Dermis blood vessel endothelial cell (primary cell): ENCODE results near the gene KRT16. TPM values are rescaled to one million over a fixed set of nuclear protein-coding genes. Genes with fewer than 3 reads are reported as not detected.
"Not testable (repeated sequence)": the region's sequence is repeated elsewhere in the genome, so short reads cannot be mapped to it uniquely, and the experiment has no call there.

ENCODE experiments used
- DNase-seq: peaks from one replicate; pipeline ENCODE4 v3.0.0; 2010
- total RNA-seq: library from RNA; depleted of rRNA; stranded (reverse); fragments of >200 nt; gene quantifications from 2 replicates; pipeline ENCODE4 v1.2.3, GENCODE V29; 2014

KRT16 gene
- 0.28 and 0.51 TPM in 2 replicates for total RNA-seq

DNA sequence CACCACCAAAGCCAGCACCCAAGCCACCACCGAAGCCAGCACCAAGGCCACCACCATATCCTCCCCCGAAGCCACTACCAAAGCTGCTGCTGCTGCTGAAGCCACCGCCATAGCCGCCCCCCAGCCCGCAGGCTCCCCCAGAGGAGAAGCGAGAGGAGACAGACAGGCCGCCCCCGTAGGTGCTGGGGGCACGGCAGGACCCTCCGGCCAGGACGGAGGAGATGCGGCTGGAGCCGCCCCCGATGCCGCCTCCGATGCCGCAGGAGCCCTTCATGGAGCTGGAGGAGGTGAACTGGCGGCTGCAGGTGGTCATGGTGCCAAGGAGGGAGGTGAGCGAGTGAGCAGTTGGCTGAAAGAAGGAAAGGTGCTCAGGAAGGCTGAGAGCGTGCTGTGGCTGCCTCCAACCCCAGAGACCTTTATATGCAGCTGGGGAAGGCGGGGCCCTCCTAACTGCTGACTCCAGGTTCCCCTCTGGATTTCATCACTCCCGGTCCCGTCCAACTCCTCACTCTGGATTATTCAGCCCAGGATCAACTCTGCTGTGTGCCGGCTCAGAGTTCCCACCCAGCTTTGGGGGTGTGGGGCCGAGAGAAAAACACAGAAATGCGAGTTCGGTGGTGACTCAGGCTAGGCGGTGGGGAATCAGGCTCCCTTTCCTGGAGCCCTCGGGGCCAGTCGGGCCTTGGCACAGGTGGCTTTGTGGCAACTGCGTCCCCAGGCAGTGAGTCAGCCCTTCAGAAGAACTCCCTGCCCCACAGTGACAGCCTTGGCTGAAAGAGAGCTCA is at the start of gene KRT16:
Gene KRT16 (minus strand): TSS at position 392 of the 785 bp plus-strand sequence. CDS start 79 bp downstream, at position 313.
- DNase-seq, result not testable (repeated sequence)

DNA sequence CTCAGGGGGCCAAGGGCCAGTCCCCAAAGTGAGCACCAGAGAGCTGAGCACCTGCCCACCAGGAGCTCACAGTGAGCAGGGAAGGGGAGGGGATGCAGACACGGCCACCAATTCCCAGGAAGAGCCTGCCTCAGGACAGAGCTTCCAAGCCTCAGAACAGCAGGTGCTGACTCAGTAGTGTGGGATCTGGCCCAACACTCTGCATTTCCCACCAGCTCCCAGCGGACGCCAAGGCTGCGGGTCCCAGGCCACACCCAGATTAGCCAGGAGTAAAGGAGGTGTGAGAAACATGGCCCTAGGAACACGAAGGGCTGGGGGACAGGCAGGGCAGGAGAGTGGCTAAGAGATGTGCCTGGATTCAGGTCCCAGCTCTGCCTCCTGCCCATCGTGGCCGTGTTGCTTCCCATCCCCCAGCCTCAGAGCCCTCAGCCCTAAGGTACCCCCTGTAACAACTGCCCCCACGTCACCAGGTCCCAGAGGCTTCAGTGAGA is 47.7 kb upstream of the KRT16 start:
- no peak for DNase-seq

DNA sequence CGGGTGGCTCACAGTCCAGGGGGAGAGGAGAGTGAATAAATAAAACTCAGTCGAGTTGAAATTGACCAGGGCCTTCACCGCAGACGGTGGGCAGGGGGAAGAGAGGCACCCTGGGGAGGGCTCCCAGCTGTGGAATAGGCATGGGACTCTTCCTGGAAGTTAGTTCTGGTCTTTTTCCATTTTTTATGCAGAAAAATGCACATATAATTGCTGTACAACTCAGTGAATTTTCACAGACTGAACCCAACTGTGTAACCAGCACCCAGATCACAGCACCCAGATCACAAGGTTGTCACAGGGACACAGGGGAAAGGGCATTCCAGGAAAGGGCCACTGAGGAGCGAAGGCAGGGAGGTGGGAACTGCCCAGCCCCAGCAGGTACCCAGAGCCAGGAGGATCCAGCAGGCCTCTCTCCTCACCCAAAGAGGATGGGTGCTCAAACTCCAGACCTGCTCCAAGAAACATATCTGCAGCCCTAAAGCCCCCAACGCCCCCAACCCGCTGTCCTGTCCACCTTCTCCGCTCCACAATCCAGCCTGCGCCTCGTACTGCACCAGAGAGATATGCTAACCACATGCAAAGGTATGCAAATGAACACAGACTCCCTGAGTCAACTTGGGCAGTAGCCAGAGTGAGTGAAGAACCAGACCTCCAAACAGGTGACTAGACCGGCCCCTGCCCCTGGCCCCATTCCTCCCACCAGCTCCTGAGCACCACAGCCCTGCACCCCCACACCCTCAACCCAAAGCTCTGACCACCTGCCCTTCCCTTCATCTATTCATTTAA is 47.1 kb upstream of the KRT16 start:
- no peak for DNase-seq

DNA sequence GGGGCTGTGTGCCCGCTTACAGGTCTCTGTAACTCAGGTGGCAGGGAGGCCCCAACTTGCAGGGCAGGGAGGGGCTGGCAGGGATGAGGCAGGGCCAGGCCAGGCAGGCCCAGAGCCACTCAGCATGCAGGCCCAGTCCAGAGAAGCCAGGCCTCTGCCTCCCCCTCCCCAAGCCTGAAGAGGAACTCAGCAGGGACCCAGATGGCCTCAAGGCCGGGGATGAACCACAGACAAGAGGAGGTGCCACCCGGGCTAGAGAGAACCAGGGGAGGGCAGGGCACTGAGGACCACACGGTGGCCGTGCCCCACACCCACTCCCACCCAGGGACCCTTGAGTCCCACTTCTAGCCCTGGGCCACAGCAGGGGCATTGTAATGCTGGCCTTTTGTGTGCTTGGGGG is 46.3 kb upstream of the KRT16 start:
- no peak for DNase-seq

DNA sequence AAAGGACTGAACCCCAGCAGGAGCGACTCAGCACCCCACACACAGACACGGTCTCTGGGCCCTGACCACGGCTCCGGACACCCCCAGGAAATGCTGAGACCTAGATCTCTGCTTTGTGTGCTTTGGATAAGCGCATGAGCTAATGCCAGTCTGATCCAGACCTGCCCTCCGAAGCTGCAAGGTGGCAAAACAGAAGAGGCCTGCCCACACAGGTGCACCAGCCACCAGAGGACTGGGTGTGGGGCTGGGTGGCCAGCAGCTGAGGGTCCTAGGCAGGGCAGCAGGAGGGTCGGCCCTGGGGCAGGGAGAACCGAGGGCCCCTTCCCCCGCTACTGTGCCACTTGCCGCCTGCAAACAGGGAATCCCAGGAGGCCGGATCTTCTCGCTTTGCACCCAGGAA is 45.4 kb upstream of the KRT16 start:
- no peak for DNase-seq

DNA sequence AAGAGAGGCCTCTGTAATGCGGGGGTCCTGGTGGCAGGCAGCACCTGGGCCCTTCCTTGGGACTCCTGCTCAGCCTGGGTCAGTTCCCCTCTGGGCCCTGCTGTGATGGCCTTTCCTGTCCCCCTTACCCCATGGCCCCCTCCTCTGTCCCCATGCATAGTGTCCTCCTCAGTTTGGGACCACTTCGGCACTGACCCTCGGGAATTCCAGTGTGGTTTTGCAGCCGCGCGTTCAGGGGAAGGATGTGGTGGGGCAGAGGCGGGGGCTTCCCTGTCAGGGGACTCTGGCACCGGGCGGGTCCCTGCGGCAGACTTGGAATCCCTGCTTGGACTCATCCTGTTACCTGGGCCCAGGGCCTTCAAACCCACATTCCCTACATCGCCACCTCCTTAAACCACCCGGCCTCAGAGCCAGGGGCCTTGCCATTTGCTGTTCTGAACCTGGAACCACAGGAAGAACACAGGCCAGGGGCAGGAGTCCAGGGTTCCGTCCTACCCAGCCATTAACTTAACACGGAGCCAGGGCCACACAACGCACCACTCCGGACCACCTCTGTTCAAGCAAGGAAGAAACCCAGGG is 44.7 kb upstream of the KRT16 start:
- no peak for DNase-seq

DNA sequence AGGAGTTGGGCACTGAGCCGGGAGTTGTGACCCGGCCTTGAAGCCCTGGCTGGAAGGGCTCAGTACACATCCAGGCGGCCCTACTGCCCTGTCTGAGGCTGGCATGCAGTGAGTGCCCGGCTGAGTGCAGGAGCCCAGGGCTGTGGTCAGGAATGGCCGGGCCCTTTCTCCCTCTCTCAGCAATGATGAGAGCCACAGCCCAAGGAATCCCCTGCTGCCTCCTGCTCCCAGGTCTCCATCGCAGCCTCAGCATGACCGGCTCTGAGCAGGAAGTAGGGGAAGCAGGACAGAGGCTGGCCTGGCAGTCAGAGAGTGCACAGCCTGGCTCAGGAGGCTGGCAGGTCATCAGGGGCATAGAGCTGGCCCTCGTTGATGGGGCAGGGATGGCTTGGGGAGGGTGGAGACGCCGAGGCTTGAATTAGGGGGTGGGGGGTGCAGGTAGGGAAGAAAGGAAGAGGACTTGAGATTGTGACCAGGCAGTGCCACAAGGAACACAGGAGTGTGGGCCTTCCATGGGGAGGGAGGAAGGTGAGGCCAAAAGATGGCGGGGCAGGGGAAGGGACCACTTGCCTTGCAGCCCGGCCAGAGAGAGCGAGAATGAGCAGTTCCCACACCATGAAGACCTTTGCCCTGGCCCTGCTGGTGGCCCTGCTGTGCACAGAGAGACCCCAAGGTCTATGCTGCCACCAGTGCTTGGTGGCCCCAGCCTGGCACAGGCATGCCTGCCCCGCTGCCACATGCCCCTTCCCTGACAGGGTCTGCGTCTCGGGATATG is 43.9 kb upstream of the KRT16 start:
- no peak for DNase-seq

DNA sequence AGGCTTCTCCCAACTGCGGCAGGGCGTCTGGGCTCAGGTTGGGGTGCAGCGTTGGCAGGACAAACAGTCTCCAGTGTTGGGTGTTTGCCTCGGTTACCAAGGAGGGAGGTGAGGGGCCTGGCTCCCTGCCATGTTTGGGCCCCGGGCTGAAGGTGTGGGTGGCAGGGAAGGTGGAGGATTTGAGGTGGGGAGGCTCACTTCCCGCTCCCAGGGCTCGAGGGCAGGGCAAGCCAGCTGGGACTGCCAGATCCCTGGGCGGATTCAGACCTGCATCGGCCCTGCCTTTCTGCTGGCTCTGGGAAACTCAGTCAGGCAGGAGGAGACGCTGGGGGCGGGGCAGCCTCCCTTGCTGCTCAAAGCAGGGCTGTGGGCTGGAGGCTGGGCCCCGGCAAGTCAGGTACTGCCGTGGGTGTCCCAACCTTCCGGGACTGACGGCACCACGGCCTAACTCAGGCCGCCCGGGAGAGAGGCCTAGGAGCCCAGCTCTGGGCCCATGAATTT is 43.1 kb upstream of the KRT16 start:
- no peak for DNase-seq

DNA sequence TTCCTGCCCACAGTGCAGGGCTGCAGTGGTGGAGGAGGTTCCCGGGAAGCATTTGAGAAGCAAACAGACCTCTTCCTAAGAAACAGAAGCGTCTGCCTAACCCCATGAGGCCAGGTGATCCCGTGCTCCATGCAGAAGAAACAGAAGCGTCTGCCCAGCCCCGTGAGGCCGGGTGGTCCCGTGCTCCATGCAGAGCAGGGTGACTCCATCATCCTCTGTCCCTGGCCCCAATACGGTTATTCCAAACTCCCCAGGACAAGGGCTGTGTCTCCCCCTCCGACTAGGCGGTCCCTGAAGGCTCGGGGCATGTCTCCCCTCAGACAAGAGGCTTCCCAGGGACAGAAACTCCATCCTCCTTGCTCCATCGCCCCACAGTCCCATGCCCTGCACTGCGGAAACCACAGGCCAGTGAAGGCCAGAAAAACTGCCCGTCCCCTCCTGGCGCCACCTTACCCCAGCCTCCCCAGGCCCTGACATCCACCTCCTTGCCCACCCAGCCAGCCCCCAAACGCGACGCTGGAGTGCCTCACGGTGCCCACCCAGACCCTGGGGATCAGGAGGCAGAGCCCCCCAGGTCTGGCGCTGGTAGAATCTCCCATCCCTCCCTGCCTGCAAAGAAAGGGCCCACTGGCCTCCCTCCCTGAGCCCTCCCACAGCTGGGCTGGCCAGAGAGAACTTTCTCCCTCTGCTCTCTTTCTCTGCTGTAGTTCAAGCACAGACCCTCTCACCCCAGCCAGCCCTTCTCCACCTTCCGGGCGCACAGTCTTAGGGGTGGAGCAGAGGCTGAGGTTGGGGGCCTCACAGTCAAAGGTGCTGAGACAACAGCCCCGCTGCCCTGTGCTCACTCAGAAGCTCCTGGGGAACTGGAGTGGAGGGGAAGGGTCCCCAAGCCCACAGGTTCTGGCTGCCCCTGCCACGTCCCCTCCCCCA is 42.4 kb upstream of the KRT16 start:
- no peak for DNase-seq

DNA sequence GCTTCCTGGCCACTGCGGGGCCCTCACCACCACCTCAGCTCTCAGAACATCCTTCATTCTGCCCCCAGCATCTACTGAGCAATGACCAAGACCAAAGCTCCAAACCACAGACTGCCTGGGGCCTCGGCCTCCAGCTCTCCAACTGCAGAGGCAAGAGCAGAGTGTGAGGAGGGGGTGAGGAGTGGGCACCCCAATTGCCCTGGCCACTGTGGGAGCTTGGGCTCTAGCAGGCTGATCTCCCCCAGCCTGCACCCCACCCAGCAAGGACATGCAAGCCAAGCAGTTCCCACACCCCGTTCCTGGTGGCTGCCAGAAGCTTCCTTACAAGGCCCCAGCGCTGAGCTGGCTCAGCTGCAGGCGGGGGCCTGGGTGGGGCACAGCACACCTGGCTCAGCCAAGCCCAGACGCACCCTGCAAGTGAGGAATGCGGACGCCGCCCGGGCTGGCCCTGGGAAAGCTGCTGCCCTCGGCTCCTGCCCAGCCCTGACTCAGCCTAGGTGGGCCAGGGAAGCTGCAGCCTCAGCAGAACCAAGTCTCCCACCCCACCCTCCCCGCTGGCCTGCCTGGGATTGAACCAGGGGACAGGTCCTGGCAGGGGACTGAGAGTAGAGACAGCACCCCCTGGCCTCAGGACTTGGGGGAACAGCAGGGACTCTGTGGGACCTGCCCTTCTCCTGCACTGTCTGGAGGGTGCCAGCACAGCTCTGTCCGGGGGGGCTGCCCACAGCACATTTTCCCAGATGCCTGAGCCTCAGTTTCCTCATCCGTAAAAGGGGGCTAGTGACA is 41.5 kb upstream of the KRT16 start:
- DNase-seq, result no peak

DNA sequence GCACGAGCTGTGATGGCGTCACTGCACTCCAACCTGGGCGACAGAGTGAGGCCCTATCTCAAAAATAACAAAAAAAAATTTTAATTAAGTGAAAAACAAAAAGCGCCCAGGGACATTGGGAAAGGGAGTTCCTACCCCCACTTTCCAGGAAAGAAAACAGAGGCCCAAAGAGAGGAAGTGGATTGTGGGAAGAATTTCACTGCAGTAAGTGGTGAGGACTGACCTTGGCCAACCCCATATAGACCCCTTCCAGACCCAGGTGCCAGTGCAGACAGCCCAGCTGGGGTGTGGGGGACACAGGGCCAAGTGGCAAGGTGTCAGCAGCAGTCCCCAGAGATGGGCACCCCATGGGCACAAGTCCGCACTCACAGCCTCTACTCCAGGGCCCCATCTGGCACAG is 40.9 kb upstream of the KRT16 start:
- no peak for DNase-seq

DNA sequence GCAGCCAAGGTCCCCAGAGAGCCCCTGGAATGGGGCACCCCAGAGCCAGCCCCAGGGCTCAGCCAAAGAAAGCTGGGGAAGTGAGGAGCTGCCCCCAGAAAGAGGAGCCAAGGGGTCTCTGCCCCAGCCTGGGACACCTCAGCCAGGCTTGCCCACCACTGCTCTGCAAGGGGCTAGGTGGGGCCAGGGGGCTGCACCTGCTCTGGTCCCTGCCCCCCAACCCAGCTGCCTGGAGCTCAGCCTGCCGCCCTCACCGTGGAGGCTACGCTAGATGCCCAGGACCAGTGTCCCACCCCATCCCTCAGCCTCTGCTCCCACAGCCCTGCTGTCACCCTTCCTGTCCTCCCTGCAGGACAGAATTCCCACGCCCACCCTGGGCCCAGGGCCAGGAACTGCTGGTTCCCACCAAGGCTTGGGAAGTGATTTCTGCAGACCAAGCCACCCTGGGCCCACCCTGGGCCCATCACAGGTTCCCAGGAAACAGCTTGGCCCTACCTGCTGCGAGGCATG is 39.9 kb upstream of the KRT16 start:
- DNase-seq, result no peak

DNA sequence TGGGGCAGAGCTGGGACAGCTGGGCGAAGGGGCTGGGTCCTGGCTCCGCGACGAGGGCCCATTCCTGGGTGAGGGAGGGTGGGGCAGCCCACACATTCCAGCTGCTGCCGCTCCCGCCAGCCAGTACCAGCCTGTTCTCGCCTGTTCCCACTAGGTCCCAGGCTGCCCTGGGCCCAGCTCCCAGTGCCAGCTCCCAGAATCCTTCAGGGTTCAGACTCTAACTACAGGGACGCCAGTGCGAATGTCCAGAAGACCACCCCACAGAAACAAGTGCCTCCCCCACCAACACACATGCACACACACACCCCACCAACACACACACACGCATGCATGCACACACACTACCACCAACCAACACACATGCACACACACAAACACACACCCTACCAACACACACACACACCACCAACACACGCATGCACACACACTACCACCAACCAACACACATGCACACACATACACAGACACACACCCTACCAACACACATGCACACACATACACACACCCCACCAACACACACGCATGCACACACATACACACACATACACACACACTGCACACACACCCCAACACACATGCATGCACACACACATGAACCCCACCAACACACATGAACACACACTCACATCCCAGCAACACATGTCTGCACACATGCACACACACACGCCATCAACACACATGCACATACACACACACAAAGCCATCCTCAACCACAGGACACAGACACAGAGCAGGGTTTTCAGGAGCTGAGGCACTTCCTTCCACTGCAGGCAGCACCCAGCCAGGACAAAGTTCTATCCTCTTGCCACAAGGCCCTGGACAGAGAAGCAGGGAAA is 39.3 kb upstream of the KRT16 start:
- no peak for DNase-seq

DNA sequence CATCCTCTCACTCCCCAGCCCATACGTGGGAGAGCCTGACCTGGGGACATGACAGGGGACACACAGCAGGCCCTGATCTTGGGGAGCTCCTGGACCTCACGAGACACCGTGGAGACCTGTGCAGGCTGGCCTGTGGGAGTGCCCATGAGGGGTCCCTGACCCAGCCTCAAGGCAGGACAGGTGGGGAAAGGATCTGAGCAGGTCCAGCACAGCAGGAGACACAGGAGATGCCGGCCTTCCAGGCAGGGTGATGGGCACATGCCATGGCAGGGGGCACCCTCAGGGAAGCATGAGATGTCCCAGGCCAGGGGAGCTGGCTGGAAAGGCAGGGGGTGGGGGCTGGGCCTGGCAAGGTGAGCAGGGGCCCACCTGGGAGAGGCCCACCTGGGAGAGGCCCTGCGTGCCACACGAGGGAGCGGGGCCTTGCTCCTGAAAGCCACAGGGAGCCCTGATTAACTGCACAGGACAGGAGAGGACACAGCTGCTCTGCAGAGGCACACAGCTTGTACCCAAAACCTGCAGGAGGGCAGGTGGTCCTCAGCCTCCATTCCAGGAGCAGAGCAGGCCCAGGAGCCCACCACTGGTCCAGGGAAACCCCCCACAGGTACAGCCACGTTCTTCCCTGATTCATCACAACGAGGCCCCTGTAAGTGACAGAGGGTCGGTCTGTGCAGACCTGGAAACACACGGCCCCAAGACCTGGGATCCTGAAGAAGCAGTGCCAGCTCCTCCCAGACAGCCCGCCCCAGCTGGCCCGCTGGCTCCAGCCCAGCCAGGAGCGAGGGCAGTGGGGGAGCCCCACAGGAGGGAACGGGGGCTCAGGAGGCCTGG is 38.4 kb upstream of the KRT16 start:
- DNase-seq, result no peak

DNA sequence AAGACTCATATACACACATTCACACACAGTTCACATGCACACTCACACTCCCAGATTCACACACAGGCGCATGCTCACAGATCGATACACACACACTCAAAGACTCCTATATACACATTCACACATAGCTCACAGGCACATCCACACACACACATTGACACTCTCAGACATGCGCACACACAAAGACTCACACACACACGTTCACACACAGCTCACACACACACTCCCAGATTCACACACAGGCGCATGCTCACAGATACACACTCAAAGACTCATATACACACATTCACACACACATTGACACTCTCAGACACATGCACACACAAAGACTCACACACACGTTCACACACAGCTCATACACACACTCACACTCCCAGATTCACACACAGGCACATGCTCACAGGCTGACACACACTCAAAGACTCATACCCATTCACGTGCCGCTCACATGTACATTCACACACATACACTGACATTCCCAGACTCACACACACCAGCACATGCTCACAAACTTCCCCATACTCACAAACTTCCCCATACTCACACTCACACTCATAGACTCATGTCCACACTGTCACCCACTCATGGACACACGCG is 37.5 kb upstream of the KRT16 start:
- no peak for DNase-seq

DNA sequence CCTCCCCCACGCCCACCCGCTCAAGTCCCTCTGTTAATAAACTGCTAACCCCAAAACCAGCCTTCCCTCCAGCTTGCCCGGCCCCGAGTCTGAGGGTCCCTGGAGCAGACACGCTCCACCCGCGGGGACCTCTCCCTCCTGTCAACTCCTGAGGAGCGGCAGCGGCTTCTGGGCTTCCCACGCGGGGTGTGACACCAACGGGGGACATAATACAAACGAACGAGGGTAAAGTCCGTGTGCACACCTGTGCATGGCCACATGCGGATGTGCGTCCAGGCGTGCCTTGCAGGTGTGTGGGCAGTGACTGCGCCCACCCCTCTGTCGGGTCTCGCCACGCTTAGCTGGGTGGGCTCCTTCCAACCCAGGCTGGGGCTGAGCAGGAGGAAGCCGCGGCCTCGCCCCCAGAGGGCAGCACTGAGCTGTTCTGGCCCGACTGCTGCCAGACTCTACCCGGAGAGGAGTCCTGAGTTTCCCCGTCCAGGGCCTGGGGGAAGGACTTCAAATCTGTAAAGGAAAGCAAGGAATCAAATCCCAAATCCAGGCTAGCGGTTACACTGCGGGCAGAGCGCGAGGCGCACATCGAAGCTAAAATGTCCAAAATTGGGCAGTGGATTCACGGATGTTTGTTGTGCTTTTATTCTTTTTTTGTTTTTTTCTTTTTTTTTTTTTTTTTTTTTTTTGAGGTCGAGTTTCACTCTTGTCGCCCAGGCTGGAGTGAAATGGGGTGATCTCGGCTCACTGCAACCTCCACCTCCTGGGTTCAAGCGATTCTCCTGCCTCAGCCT is 36.0 kb upstream of the KRT16 start:
- DNase-seq, result peak; percentile 88

DNA sequence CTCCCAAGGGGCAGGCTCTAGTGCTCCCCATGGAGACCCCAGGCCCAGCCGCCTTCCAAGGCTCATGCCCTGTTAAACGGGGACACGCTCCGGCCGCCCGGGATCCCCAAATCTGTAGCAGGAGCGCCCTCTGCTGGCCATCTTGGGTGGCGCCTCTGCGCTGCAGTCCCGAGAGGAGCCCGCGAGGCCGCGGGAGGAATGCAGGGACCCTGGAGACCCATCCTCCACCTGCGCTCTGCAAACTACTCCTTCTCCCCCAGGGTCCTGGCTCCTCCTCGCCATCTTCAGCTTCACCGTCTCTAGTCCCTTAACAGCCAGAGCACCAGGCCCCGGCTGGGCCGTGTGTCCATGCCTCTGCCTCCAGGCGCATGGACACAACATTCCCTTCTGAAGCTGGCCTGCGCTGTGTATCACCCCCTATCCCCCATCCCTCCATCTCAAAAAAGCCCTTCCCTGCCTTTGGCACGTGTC is 35.4 kb upstream of the KRT16 start:
- DNase-seq, result peak; percentile 76
